Activated CD4-positive, CD25-positive, alpha-beta regulatory T cell treated with anti-CD3 and anti-CD28 coated beads, Interleukin-2, amount 50 U/mL, for 72 hours (primary cell): Measurements from ENCODE around the gene MPHOSPH8.
"Not testable (repeated sequence)": the region's sequence is repeated elsewhere in the genome, so short reads cannot be mapped to it uniquely, and the experiment has no call there.

Source experiments
- DNase-seq: peaks from one replicate; pipeline ENCODE4 v3.0.0; 2021

The MPHOSPH8 gene

DNA sequence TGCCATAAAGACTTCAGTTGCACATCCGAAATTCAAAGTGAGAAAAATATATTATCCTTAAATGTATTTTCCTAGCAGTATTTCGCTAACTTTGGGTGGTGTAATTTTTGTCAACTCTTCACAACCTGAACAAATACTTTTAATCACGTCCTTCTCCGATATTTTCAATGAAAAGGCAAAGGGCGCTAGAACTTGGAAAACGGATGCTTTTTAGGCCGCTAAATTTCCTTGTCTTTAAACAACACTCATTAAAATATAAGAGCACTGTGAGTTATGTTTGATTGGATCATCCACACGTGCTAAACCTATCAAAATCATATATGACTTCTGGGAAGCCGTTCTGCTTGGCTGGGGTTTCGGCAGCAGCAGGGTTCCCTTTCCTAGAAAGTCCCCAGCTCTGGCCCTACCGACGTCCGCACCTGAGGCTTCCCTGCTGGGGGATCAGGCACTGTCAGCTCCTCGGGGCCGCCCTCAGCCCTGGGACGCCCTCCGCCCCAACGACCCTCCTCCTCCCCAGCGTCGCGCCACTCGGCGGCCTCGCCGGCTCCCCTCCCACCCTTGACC, 462 bp upstream of the MPHOSPH8 start:
- DNase-seq: no peak

DNA sequence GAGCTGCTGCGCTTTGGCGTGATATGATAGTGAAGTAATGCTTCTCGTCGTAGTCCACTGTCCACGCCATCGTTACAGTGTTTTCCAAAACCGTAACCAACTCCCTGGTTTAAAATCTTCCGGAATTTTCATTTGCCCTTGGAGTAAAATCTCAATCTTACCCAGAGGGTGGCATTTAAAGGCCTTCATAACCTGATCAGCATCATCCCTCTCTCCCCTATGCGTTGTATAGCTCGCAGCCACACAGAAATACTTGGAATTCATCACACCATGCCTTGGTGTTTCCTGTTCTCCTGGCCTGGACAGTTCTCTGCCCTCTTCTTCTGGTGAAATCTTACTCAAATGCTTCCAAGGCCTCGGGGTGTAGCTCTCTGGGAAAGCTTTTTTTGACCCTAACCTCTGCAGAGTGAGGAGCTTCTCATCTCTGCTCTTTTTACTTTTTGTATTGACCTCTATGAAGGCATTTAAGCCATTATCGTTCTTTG, 839 bp downstream of the MPHOSPH8 start:
- DNase-seq: no peak

DNA sequence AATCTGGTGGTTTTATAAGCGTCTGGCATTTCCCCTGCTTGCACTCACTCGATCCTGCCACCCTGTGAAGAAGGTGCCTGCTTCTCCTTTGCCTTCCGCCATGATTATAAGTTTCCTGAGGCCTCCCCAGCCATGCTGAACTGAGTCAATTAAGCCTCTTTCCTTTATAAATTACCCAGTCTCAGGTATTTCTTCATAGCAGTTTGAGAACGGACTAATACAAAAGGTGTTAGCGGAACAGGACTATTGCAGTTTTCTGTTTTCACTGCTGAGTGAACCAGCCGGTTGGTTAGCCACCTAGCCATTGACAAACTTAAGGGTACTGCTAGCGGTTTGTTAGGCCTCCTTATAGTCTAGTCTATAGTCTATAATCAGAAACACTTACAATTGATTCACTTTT, 2.5 kb downstream of the MPHOSPH8 start:
- not testable (repeated sequence) for DNase-seq

DNA sequence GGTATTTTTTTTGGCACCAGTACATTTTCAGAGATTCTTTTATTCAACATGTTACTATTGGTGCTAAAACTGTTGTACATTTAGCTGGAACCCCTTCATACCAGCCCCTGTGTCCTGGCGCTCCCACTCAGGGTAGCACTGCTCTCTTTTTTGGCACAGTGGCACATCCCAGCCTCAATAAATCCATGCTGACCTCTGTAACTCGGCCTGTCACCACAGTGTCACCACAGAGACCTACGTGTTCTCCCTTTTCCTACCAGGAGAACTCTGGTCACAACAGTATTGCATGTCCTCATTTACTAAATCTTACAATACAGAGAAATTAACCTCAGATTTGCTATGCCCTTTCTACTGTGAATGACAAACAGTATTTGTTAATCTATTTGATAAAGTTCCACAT, 10.2 kb downstream of the MPHOSPH8 start:
- DNase-seq: no peak

DNA sequence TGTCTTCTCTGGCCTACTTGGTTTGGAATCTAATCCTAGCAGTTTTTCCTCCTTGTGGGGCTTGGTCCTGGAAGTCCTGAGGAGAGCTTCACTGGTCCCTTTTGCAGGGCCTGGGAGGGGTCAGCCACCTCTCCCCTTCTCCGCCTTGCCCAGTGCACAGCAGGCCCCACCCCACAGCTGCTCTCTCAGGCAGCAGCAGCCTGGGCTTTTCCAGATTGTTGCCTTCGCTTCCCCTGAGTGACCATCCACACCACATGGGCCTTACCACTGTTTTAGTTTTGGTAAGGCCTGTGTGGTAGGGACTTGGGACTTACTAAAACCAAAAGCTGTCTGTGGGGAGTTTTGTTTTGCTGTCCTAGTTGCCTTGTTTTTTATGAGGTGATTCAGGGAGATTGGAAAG, 11.5 kb downstream of the MPHOSPH8 start:
- no peak for DNase-seq

DNA sequence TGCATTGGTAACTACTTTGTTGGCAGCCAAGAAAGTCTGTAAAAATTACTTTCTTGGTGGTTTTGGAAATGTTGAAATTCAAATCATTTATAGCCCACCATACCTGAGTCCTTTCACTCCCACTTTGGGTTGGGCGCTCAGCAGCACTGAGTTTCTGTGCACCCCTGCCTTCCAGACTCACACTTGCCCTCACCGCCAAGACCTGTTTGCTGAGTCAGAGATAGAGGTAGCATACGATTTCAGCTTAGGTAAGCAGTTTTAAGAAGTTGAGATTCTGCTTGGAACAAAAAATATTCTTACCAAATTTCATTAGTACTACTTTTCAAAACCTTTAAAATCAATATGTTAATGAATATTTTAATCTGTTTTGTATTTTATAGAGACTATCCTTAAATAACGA, 12.6 kb downstream of the MPHOSPH8 start:
- no peak for DNase-seq

DNA sequence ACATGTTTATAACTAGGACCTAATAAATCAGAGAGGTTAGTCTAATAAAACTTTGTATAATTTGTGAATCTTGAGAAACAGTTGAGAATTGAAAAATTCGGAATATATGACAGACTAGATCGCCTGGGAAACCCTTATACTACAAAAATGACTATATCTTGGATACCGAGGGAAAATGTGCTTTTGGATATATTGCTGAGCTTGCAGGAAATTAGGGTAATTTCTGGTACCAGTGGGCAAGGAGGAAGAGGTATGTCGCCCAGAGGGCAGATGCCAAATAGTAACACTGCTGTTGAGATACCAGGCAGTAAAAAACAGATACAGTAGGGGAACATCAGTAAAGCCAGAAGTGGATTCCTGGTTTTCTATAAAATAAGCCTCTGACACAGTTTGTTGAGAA, 17.3 kb downstream of the MPHOSPH8 start:
- DNase-seq: no peak

DNA sequence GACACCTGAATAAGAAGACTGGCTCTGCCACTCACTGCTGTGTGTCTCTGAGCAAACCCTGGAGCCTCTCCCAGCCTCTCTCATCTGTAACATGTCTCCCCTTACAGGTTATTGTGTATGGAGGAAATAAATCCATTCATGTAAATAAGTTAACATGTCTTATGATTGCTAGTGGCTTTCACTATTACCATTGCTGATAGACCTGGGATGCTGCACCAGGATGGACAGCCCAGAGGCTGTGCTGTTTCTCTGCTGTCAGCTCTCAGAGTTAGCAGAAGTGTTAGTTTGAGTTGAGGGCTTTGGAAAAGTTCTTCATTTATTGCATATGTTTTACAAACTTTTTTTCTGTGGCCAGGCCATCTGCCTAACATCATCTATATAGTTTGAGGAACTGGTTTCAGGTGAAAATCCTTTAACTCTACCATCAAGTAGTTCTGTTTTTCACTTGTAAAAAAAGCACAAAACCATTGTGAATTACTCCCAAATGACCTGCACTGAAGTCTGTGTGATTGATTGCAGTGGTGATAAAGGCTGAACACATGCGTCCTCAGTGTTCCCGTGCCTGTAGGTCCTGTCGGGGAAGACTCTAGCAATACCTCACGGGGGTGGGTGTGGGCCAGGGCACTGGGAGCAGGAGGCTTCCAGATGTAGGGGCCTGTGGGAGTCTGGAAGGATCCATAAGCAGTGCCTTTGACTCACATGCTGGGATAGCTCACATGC, 24.6 kb downstream of the MPHOSPH8 start:
- no peak for DNase-seq

DNA sequence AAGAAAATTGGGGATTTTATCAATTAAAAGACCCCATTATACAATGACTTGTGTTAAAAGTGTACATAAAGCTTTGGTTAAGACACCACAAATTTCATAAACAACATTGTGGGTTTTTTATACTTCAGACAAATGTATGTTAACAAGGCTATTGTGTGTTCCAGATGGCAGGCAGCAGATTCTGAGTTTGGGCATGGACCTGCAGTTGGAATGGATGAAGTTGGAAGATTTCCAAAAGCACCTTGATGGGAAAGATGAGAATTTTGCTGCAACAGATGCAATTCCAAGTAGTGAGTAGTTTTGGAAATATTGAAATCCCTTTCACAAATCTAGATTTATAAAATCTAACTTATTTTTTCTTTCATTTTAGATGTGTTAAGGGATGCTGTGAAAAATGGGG, 25.4 kb downstream of the MPHOSPH8 start:
- DNase-seq: no peak

DNA sequence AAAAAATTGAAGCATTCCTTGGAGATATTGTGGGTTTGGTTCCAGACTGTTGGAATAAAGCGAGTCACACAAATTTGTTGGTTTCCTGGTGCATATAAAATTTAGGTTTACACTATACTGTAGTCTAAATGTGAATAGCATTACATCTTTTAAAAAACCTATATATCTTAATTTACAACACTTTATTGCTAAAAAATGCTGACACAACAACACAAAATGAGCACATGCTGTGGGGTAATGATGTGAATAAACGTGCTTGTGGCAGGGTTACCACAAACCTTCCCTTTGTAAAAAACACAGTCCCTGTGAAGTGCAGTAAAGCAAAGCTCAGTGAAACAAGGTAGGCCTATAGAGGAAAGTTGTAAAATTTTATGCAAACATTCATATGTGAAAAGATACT, 27.7 kb downstream of the MPHOSPH8 start:
- no peak for DNase-seq

DNA sequence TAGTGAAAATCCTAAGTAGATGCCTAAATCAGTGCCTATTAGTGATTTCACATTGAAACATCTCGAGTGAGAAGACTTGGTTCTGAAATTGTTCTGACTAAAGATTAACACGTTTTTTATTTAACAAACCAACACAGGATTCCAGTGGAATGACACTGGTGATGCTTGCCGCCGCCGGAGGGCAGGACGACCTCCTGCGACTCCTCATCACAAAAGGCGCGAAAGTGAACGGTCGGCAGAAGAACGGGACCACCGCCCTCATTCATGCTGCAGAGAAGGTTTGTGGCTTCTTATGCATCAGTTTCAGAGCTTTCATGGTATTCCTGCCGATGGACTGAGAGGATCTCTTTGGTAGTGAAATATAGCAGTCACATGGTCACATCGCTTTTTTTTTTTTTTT, 28.1 kb downstream of the MPHOSPH8 start:
- DNase-seq: no peak

DNA sequence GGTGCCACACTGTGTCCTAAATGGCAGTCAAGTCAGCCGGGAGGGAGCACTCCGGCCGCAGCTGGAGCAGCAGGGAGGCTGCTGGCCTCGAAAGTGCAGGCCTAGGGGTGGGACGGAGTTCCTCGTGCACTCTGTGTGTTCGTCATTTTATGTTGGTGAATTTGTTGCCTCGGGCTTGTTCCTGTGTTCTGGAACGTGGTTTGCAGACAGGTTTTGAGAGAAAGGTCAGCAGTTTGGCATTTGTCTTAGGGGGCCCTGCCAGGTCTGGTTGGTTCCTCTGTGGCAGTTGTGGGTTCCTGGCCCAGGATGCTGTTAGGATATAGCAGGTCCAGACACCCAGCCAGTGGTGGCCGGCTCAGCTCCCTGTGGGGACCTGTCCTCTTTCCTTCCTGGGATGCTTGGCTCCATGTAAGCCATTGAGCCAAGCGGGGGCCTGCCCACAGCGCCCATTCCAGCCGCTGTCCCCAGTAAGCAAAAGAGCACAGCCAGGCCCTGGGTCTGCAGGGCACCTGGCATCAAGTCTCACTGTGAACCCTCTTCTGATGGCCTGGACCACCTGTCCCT, 30.0 kb downstream of the MPHOSPH8 start:
- no peak for DNase-seq

DNA sequence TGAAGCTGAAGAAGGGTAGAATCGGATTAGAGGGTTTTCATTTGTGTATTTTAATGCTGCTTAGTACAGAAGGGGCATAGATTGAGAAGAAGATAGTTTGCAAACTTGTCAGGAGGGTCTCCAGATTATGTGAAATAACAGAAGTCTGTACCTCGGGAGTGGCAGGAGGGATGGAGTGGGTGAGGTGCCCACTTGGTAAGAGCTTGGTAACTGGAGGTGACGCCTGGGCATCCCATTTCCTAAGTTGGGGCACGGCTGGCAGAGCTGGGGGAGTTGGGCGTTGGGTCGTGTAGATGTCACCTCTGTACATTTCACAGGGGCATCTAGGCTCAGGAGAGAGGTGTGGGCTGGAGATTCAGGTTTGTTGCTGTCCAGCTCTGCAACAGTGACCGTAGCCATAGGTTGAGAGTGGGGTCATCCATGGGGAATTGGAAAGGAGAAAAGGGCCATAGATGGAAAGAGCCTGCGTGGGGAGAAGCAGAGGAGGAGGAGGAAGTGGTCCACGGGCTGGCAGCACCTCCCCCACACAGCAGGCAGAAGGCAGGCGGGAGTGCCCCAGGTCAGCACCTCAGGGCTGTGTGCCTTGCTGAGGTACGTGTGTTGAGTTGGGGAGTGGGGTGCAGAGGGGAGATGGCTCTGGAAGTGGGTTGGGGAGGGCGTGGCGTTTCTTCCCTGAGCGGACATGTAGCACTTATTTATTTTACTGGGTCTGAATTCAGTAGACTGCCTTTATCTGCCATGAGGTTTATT, 31.2 kb downstream of the MPHOSPH8 start:
- DNase-seq: no peak

DNA sequence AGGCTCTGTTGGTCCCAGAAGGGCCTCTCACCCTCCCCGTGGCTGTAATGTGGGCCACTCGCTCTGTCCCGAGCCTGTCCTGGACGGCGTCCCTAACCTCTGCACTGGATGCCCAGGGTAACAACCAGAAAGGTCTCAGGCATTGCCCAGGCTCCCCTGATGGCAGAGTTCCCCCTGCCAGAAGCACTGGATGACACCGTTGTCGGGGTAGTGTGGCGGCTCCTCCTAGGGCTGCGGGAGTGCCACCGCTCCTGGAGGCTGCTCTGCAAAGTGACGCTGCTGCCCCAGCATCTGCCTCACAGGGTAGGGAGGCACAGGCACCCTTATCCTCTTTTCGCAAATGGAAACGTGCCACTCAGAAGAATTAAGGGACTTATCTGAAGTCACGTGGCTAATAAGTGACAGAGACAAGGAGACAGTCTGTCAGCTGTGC, 32.0 kb downstream of the MPHOSPH8 start:
- no peak for DNase-seq

DNA sequence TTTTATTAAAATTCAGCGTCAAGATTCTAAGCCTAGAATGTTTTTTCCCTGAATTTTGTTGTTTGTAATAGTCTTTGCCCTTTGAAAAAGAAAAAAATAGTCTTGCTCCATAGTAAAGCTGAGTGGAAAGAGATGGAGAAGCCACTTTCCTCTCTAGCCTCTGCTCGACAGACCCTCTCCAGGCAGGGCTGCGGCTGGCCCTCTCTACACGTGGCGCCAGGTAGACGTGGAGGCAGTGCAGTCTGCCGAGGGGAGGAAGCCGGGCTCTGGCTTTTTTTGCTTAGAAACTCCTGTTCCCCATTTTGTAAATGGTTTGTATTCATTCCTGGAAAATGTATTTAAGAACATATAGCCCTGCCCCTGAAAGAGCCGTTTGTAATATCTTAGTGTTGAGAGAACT, 35.3 kb downstream of the MPHOSPH8 start:
- no peak for DNase-seq

DNA sequence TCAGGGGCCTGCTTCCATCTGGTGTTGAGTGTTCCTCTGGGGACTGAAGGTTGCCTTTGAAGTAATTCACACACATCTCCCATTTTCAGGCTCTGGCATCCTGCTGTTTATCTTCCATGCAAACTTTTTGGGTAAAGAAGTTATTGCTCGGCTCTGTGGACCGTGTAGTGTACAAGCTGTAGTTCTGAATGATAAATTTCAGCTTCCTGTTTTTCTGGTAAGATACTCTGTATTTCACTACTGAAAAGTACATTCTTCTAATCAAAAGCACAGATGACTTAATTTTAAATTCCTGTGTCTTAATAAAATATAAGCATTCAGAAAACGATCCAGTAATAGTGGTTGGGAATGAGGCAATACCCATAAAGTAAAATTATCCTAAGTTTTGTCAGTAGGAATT, 36.7 kb downstream of the MPHOSPH8 start:
- no peak for DNase-seq

DNA sequence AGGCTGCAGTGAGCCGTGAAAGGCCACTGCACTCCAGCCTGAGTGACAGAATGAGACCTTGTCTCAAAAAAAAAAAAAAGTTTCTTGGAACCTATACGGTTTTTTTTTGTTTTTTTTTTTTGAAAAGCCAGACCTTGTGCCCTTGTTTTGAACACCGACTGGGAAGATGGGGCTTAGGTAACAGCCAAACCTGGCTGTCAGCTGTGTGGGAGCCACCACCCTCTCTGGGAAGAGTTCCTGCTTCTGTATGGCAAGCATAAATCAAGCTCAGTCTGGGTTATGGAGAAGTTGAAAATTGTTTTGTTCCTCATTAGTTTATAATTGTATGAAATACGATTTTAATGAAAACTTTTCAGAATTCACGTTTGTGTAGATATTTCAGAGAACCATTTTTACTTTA, 39.5 kb downstream of the MPHOSPH8 start:
- no peak for DNase-seq

DNA sequence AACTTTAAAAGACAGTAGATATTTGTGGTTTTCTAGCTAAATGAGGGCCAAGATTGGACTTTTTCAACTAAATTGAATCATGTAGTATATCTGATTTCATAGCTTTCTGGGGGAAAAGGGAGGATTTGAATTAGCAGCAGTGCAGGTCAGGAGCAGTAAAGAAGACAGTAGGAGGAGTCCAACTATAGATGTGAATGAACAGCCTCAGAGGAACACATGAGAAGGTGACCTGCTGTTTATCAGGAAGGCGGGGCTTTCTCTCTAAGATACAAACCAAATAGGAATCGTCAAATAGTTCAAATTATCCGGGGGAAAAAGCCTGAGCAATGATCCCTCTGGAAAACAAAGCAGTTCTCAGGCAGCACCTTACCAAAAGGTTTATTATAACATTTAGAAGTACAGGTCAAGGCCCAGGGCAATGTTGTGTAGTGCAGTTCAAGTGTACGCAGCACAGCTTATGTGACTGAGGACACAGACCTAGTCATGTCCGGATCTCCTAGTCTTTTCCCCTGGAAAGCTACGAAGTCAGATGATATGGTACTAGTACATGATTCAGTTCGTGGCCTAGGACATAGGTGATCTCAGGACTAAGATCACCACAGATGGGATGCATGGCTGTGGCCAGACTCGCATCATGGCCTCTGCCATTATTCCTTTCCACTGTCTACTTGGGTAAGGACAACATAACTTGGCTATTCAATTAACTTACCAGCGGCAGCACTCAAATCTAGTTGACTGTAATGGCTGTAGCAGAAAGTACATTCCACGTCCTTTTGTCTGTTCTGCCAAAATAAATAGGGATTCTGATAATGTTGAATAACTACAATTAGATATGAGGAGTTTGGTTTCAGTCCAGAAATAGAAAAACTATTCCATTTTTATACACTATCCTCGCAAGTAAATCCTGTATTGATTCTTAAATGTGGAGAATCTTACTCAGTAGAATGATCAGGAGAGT, 40.3 kb downstream of the MPHOSPH8 start:
- no peak for DNase-seq

DNA sequence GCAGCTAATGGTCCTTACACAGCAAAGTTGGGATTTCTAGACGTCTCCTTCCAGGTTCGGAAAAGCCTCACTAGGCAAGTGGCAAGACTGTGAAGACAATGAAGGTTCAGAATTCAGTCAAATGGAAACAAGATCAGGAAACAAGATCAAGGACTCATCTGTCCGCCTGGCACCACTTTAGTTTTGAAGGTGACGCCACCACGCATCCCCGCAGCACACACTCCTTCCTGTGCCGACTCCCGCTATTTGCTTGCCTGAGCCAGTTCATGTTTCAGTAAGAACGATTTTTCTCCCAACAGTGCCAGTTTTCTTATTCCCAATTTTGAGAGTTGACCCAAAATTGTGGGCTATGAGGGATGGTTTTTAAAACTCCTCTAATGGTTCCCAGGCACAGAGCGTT, 41.4 kb downstream of the MPHOSPH8 start:
- no peak for DNase-seq

DNA sequence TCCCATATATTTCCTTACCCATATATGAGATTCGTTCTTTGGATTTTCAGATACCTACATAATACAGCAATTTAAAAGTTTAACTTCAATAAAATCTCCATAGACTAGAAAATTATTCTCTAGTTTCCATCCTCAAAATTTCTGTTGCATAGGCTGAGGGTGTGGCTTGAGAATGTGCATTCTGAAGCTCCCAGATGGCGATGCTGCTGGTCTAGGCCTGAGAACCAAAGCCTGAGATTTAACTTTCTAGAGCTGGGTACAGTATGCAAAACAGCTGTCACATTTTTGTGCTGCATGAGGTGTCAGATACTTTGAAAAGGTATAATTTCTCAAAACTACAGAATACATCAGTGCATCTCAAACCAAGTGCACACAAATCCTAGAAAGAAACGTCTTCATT, 42.7 kb downstream of the MPHOSPH8 start:
- DNase-seq: no peak

DNA sequence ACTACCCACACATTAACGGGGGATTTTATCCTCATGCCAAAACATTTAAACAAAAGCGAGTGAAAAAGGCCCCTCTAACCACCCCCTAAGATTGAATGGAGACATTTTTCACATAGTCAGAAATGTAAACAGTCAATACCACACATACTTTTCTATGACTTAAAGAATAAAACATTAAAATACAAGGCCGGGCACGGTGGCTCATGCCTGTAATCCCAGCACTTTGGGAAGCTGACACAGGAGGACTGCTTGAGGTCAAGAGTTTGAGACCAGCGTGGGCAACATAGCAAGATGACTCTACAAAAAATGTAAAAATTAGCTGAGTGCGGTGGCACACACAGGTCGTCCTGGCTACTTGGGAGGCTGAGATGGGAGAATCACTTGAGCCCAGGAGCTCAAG, 47.3 kb downstream of the MPHOSPH8 start:
- DNase-seq: no peak

DNA sequence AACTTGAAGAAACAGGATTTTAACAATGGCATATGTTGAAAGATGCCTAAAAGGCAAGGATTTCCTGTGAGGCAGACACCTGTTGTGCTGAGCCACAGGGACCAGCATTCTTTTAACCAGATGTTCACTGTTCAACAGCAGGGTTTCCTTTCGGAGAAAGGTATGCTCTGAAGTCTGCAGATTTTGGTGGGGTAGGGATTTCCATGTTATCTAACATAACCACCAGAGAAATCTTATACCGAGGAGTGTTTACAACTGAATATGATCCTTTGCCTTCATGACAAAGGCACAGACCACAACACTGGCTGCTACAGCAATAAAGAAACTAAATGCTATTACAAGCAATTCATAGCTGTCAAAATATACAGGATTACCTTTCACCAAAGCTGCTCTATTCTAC, 48.1 kb downstream of the MPHOSPH8 start:
- DNase-seq: no peak

DNA sequence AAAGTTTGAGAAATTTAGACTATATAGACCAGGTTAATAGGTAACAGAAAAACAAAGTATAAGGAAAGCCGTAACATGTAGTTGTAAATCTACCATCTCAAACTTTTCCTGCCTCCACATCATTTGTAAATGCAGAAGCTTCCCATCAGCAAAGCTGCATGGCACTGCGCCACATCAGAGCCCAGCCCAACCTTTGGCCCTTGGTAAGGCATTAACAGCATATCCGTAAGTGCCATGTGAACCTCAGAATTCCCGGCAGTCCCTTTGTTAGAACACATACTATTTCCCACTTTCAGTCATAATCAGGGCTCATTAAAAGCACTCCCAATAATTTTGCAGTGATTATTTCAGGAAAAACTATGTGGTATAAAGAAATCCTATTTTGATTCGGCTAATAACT, 51.6 kb downstream of the MPHOSPH8 start:
- no peak for DNase-seq
